ENCODE measurements around the gene ZBED1.

DNA sequence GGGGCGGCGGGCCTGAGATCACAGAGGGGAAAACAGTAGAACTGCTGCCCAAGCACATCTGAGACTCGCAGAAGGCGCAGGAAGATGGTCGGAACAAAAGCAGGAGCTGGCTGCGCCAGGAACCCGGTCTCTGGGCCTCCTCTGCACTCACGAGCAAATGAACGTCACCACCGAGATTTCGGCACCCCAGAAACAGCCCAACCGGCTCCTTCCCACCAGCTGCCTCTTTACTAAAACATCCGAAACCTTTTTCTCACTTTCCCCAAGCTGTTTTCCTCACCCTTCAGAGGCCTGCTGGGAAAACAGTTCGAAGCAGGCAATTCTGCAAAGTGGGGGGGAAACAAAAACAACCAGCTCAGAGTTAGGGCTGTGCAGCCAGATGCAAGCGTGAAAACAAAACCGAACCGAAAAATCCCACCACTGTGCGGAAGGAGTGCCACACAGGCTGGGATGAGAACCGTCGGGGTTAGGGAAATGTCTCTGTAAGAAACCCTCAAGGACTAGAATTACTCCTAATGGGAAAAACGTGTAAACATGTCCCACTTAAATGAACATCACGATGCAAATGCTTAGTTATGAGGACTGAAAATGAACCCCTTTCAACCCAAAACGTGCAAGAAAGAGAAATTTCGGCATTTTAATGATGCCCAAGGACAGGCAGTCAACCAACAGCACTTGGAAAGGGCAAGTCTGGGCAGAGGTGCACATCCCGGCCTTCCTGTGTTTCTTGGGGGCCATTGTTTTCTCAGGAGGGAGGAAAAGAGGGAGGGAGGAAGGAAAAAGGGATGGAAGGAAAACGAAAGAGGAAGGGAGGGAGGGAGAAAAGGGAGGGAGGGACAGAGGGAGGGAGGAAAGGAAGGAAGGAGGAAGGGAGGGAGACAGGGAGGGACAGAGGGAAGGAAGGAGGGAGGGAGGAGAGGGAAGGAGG lies 15.8 kb downstream of the ZBED1 start:
- TF ChIP-seq POLR2A (IDR thresholded peaks at IDR 0.05; ENCODE audit: low read depth, low read length) (no peak), TAF1 (IDR thresholded peaks at IDR 0.05; ENCODE audit: low read depth, low read length) (no peak), POLR2AphosphoS5 (IDR thresholded peaks at IDR 0.05; ENCODE audit: low read depth, low read length) (no peak)
